NCI-H2227 treated with DMSO at 0.1 percent for 48 hours (cell line): ENCODE measurements around the gene BARD1.
A peak's percentile ranks its signal among the peaks of the same experiment; 100 is the strongest.
"Not testable (repeated sequence)": the region's sequence is repeated elsewhere in the genome, so short reads cannot be mapped to it uniquely, and the experiment has no call there.

ENCODE experiments used
- DNase-seq: peaks from one replicate; lab custom pipeline; 2025; lab: John Stamatoyannopoulos, UW

The BARD1 gene

DNA sequence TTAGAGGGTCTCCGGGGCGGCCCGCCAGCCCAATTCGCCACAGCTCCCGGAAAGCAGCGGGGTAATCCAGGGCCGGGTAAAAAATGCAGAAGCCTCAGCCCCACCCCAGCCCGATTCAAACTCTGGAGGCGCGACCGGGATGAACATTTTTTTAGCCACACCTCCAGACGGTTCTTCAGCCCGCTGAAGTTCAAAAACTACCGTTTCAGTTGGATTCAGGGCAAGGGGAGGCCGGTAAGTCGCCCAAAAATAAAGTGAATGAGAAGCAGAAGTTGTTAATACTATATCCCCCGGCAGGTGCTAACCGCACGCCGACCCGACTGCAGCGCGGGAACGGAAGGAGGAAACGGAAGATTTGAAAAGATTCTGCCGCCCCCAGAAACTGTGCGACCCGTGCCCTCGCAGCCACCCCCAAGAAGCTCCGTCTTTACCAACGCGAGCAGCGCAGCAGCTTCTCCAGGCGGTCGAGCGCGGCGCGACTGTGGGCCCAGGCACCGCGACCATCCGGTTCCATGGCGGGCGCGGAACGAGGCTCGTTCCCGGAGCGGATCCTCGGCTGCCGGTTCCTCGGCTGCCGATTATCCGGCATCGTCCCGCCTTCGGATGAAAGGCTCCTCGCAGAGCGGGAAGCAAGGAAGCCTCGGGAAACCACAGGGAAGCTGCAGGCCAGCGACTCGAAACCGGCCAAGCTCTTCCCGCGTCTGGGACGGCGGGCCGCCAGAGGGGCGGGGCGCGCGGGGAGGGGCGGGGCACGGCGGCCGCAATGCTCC is at the start of gene BARD1:
TSS of gene BARD1 (minus strand) at position 703 of the 770 bp plus-strand sequence. CDS start at position 589, 114 bp downstream.
- DNase-seq, result peak; percentile 56

GRCh38 chr2:214856137-214856536 is 46.7 kb upstream of the BARD1 start:
- DNase-seq, result no peak

DNA sequence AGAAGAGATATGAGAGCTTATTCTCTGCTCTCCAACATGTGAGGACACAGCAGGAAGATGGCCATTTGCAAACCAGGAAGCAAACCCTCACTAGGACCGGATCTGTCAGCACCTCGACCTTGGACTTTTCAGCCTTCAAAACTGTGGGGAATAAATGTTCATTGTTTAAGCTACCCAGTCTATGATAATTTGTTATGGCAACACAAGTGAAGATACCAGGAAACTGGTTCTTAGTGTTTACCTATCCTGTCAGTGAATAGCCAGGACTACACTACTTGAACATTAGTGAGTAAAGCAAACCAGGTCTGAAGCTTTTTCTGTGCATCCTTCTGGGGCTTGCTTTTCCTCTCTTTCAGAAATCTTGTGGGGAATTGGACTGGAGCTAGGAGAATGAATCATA is 44.4 kb upstream of the BARD1 start:
- DNase-seq, result no peak

- no peak for DNase-seq
These were observed 34.3 kb upstream of the BARD1 start for GRCh38 chr2:214843823-214844222.

DNA sequence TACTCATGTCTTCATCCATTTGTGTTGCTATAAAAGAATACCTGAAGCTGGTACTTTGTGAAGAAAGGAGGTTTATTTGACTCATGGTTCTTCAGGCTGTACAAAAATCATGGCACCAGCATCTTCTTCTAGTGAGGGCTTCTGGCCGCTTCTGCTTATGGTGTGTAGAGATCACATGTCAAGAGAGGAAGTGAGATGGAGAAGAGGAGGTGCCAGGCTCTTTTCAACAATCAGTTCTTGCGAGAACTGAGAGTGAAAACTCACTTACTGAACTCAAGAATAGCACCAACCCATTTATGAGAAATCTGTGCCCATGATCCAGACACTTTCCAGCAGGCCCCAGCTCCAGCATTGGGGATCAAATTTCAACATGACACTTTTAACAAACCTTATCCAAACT is 30.0 kb upstream of the BARD1 start:
- no peak for DNase-seq

- DNase-seq, result no peak
These were observed 28.0 kb upstream of the BARD1 start for GRCh38 chr2:214837466-214837865.

DNA sequence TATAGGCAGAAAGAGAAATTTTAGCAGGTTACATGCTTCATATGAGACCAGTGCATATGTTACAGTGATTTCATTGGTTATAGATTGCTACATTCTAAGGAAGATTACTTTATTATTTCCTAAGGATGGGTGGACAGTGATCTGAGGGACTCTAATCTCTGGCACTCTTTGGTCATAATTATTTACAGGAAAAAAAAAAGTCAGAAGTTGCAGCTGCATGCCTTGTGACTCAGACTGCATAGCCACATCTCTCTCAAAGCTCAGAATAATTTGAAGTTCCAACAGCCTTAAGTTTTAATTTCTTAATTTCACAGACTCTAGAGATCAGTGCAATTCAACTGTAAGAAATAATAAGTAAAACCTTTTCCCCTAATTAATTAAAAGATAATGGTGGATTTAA is 27.1 kb upstream of the BARD1 start:
- DNase-seq, result no peak

GRCh38 chr2:214830794-214831346 is 21.4 kb upstream of the BARD1 start:
- DNase-seq, result no peak

DNA sequence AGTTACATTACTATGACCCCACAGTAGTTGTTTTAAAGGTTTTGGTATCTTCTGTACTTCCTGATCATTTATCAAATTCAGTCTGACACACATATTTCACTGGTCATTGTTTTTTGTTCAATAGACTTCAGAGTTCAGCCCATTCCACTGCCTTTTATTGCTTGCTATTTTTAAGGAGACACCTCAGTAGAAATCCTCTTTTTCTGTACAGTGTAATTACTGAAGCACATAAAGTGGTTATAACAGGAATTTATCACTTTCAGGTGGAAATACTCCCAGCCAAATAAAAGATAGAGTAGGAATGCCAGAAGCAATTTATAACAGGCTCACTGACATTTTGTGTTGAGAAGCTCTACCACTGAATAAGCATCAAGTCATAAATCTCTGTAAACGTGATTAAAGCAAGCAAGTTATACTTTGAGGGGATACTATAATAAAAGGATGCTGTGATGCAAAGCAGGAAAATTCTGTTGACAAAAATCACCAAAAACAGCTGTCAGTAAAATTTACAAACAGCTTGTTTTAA is 6.6 kb upstream of the BARD1 start:
- peak; percentile 66 for DNase-seq

DNA sequence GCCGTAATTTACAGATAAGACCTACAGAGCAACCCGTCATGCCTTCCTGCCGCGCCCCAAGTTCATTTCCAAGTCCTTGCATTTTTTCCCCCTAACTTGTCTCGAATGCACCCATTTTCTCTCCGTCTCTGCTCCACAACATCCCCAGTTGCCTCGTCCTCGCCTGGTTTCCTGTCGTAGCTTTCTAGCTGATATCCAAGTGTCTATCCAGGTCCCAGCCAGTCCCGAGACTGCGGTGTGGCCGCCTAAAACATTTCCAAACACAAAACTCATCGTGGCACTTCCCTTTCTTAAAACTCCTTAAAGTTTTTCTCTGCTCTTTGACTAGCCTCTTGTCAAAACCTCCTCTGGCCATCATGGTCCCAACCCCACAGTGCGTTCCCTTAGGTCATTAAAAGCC is 1.2 kb upstream of the BARD1 start:
- no peak for DNase-seq

GRCh38 chr2:214809751-214810564 is 475 bp upstream of the BARD1 start:
- DNase-seq, result peak; percentile 99

GRCh38 chr2:214807653-214808052 is 1.8 kb downstream of the BARD1 start:
- no peak for DNase-seq

DNA sequence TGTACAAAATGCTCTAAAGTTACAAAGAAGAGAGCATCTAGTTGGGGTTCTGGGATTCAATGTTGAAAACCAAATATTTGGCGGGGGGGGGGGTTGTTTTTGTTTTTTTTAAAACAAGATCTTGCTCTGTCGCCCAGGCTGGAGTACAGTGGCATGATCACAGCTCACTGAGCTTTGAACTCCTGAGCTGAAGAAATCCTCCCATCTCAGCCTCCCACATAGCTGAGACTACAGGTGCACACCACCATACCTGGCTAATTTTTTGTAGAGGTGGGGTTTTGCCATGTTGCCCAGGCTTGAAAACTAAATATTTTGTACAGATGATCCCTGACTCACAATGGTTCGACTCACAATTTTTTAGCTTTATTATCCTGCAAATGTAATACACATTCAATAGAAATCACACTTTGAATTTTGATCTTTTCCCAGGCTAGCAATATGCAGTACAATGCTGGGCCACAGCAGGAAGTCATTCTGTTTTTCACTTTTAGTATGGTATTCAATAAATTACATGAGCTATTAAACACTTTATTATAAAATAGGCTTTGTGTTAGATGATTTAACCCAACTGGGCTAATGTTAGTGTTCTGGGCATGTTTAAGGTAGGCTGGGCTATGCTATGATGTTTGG is 7.6 kb downstream of the BARD1 start:
- no peak for DNase-seq

- DNase-seq, result no peak
These were observed 8.4 kb downstream of the BARD1 start for GRCh38 chr2:214801068-214801467.

- no peak for DNase-seq
These were observed 9.3 kb downstream of the BARD1 start for GRCh38 chr2:214800180-214800579.

DNA sequence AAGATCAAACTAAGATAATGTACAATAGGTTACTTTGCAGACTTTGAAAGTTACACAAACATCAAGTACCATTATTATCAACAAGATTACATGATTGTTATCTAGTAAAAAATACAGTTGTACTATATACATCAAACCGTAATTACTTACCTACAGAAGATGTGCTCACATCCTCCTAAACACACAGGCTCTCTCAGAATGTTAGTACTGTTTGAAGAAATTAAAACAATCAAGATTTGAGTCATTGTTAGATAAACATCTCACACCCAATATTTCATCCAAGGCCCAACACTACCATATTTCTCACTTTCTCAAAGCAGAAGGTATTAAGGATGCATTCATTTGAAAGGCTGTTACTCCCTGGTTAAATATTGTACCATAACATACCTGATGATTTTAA is 12.6 kb downstream of the BARD1 start:
- no peak for DNase-seq

DNA sequence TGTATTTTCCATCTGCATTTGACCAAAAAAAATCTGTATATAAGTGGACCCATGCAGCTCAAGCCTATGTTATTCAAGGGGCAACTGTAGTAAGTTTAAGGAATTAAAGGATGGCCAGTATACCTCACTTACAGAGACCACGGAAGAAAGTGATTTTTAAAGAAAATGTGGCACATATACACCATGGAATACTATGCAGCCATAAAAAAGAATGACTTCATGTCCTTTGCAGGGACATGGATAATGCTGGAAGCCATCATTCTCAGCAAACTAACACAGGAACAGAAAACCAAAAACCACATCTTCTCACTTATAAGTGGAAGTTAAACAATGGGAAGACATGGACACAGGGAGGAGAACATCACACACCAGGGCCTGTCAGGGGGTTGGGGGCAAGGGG is 26.3 kb downstream of the BARD1 start:
- DNase-seq, result not testable (repeated sequence)

- DNase-seq, result no peak
These were observed 26.8 kb downstream of the BARD1 start for GRCh38 chr2:214782671-214783070.

DNA sequence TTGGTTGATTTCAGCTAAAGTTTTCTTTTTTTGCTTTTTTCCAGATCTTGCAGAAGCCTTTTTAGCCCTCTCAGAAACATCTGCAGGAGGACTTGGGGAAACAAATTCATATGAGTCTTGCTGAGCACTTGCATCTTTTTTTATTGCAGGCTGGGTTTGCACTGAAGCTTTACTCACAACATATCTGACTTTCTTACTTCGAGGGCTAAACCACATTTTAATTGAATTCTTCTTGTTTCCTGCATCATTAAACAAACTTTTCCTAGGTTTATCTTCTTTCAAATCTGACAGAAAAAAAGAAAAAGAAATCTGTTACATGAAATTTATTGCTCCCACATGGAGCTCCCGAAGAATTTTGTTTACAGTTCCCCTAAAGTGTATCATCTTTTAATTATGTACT is 28.3 kb downstream of the BARD1 start:
- DNase-seq, result no peak

DNA sequence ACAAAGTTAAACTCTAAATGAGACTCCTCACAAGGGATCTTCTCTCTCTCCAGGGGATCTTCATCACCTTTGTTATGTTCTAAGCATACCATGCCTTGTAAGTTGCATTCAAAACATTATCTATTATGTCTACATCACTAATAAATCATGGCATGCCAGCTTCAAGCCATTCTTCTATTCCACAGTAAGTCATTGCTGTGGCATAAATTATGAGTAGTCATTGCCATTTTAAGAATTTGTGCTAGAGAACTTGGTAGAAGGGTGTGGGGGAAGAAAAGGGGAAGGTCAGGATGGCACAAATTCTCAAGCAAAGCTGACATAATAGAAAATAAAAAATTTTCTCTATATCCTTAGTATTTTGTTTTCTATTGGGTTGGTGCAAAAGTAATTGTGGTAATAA is 33.5 kb downstream of the BARD1 start:
- no peak for DNase-seq

- DNase-seq, result no peak
These were observed 35.4 kb downstream of the BARD1 start for GRCh38 chr2:214774108-214774507.

DNA sequence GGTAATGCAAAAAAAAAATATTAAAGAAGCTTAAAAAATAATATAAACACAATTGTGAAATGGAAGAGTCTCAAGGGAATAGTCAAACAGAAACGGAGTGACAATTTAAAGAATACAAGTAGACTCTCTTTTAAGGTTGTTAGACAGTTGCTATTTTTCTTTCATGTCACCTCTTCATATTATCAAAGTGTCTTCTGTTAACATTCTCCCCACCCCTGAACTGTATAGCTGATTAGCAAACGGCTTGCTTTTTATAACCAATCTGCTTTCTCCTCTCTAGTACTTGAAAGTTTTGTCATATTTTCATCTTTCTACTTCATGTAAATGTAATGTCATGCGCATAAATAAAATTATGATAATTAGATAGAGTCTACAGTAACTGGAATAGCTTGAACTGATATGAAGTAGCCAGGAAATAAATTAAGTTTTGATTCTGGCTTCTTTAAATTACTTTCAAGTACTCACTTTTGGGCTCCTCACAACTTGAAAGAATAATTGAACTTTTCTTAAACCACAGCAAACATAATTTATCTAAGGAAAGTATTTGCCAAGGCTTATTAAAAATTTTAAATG is 37.0 kb downstream of the BARD1 start:
- DNase-seq, result no peak
